Hepatocyte (in vitro differentiated cells): ENCODE data around the gene ADAM12. TPM values are rescaled to one million over a fixed set of nuclear protein-coding genes. Genes with fewer than 3 reads are reported as not detected.
A peak's percentile ranks its signal among the peaks of the same experiment; 100 is the strongest.

Experiments
- DNase-seq: peaks from one replicate; pipeline ENCODE4 v3.0.0-alpha.2; 2016; ENCODE audit warnings: low spot score
- H2AFZ ChIP-seq: fragments of 200-600 bp; sonication (generic); 2 replicates; pipeline ENCODE4 v1.6.0; 2016; ENCODE audit warnings: antibody characterized with exemption, mild to moderate bottlenecking
- H3K27ac ChIP-seq: fragments of 200-600 bp; sonication (generic); 2 replicates; pipeline ENCODE4 v1.5.1; 2016; ENCODE audit warnings: mild to moderate bottlenecking
- H3K27me3 ChIP-seq: fragments of 200-600 bp; sonication (generic); 2 replicates; pipeline ENCODE4 v1.6.1; 2016
- H3K36me3 ChIP-seq: fragments of 200-600 bp; sonication (generic); replicated peaks from 2 replicates; pipeline ENCODE4 v1.5.1; 2016; ENCODE audit warnings: low read depth; ENCODE audit not compliant: insufficient read depth
- H3K4me1 ChIP-seq: fragments of 200-600 bp; sonication (generic); 2 replicates; pipeline ENCODE4 v1.5.1; 2016; ENCODE audit warnings: mild to moderate bottlenecking, moderate library complexity; ENCODE audit not compliant: insufficient read depth
- H3K4me2 ChIP-seq: fragments of 200-600 bp; sonication (generic); 2 replicates; pipeline ENCODE4 v1.6.0; 2016
- H3K4me3 ChIP-seq: fragments of 200-600 bp; sonication (generic); 2 replicates; pipeline ENCODE4 v1.5.1; 2016; ENCODE audit warnings: mild to moderate bottlenecking
- H3K79me2 ChIP-seq: fragments of 200-600 bp; sonication (generic); 2 replicates; pipeline ENCODE4 v1.6.0; 2017; ENCODE audit warnings: mild to moderate bottlenecking
- H3K9me2 ChIP-seq: fragments of 200-600 bp; sonication (generic); replicated peaks from 2 replicates; pipeline ENCODE4 v1.6.0; 2017; ENCODE audit warnings: mild to moderate bottlenecking; ENCODE audit not compliant: insufficient read depth
- H3K9me3 ChIP-seq: fragments of 200-600 bp; sonication (generic); 2 replicates; pipeline ENCODE4 v1.5.1; 2016; ENCODE audit warnings: low read depth, mild to moderate bottlenecking
- H4K20me1 ChIP-seq: fragments of 200-600 bp; sonication (generic); 2 replicates; pipeline ENCODE4 v1.6.0; 2016; ENCODE audit warnings: mild to moderate bottlenecking; ENCODE audit not compliant: insufficient read depth, poor library complexity, severe bottlenecking
- CTCF ChIP-seq: fragments of 200-600 bp; sonication (generic); IDR thresholded peaks from 2 replicates; pipeline ENCODE4 v1.5.1; 2016; ENCODE audit warnings: antibody characterized with exemption, mild to moderate bottlenecking; ENCODE audit not compliant: poor library complexity
- EZH2 ChIP-seq: fragments of 200-600 bp; sonication (generic); IDR thresholded peaks from 2 replicates; pipeline ENCODE4 v1.6.1; 2016; ENCODE audit warnings: antibody characterized with exemption, mild to moderate bottlenecking, borderline replicate concordance
- EZH2phosphoT487 ChIP-seq: fragments of 200-600 bp; sonication (generic); IDR thresholded peaks from one replicate; pipeline ENCODE4 v1.6.1; 2018; ENCODE audit warnings: antibody characterized with exemption, mild to moderate bottlenecking, low read depth, moderate library complexity; ENCODE audit not compliant: unreplicated experiment, severe bottlenecking
- WGBS: methylation state at CpG from one replicate; pipeline ENCODE4 v1.1.6; 2016; ENCODE audit warnings: low lambda C conversion rate; ENCODE audit errors: missing lambda C conversion rate; 5-methylcytosine and 5-hydroxymethylcytosine counted together
- polyA plus RNA-seq: library from polyadenylated mRNA; unstranded; fragments of >200 nt; fragmentation: Nextera tagmentation; extraction: Ambion mirVana; gene quantifications from 2 replicates; pipeline ENCODE4 v1.2.1, GENCODE V29; 2016
- total RNA-seq: library from RNA; depleted of rRNA; stranded (reverse); fragments of >200 nt; gene quantifications from 2 replicates; pipeline ENCODE4 v1.2.3, GENCODE V29; 2014

The ADAM12 gene
- total and polyA plus RNA-seq, 2 experiments from 2014 or later = 4.9 to 11.3 TPM

- Histone ChIP-seq H3K4me3 (no peak overlapping the region), H4K20me1 (no peaks in the 10 kb centered on the region), H3K9me3 (no peaks in the 10 kb centered on the region), H3K27me3 (no peaks in the 10 kb centered on the region), H3K9me2 (no peaks in the 10 kb centered on the region), H3K79me2 (no peaks in the 10 kb centered on the region), H3K27ac (no peak overlapping the region), H3K4me1 (peaks cover 8% of the 10 kb centered on the region), H3K4me2 (no peak overlapping the region), H3K36me3 (no peaks in the 10 kb centered on the region), H2AFZ (no peak overlapping the region)
- TF ChIP-seq CTCF = no peak
- no peak for TF ChIP-seq EZH2phosphoT487
- no peak for TF ChIP-seq EZH2
- no peak for DNase-seq
- 63% methylated on average over 13 of the region's 13 CpGs for WGBS
Observed at GRCh38 chr10:126218778-126219649, 169.3 kb downstream of the ADAM12 start.

- WGBS = 97% methylated on average over 5 of the region's 5 CpGs
- H3K79me2 ChIP-seq = no peaks in the 10 kb centered on the region
Observed at GRCh38 chr10:126218174-126218573, 170.1 kb downstream of the ADAM12 start.

GRCh38 chr10:126216632-126216961 is 171.7 kb downstream of the ADAM12 start:
- TF ChIP-seq CTCF (no peak), EZH2 (no peak), EZH2phosphoT487 (no peak)
- no peaks in the 10 kb centered on the region for H3K9me2 ChIP-seq
- H3K4me3 ChIP-seq = no peak overlapping the region
- H3K27me3 ChIP-seq = no peaks in the 10 kb centered on the region
- H2AFZ ChIP-seq = no peak overlapping the region
- no peaks in the 10 kb centered on the region for H3K79me2 ChIP-seq
- H3K36me3 ChIP-seq = no peaks in the 10 kb centered on the region
- peaks cover 8% of the 10 kb centered on the region for H3K4me1 ChIP-seq
- H4K20me1 ChIP-seq = no peaks in the 10 kb centered on the region
- 39% methylated on average over 4 of the region's 4 CpGs for WGBS
- DNase-seq = no peak
- peak overlapping the region; percentile 53 for H3K4me2 ChIP-seq
- H3K27ac ChIP-seq = no peak overlapping the region
- H3K9me3 ChIP-seq = no peaks in the 10 kb centered on the region

More at GRCh38 chr10:126218174-126218573, 170.1 kb downstream of the ADAM12 start:
- Histone ChIP-seq H3K27me3 (no peaks in the 10 kb centered on the region), H3K27ac (no peak overlapping the region), H3K9me3 (no peaks in the 10 kb centered on the region), H3K4me1 (peaks cover 8% of the 10 kb centered on the region), H3K9me2 (no peaks in the 10 kb centered on the region), H3K4me2 (no peak overlapping the region), H2AFZ (no peak overlapping the region), H4K20me1 (no peaks in the 10 kb centered on the region), H3K36me3 (no peaks in the 10 kb centered on the region), H3K4me3 (no peak overlapping the region)
- TF ChIP-seq EZH2phosphoT487 (no peak), EZH2 (no peak), CTCF (no peak)
- no peak for DNase-seq
